Inflammatory macrophage (primary cell): Measurements from ENCODE around the gene EFCC1.
"Not testable (repeated sequence)": the region's sequence is repeated elsewhere in the genome, so short reads cannot be mapped to it uniquely, and the experiment has no call there.

Experiments
- DNase-seq, 2 donors: peaks; one replicate each; pipeline ENCODE4 v3.0.0-alpha.2; 2020 to 2022

Gene EFCC1

DNA sequence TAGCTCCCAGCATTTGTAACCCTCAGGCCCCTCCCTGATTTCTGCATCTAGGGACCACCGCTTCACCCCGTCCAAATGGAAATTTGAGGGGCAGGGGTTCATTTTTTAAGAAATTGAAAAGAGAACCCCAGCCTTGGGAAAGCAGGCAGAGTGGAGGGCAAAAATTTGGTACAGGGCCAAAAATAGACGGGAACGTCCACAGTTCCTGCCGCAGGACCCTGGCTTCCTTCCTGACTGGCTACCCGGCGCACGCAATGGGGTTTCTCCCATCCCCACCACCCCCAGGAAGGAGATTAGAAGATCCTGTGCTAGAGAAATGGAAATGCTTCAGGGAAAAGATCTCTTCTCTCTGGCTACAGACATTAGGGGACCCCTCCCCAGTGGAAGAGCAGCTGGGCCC lies 80.4 kb downstream of the EFCC1 start:
- DNase-seq: no peak

DNA sequence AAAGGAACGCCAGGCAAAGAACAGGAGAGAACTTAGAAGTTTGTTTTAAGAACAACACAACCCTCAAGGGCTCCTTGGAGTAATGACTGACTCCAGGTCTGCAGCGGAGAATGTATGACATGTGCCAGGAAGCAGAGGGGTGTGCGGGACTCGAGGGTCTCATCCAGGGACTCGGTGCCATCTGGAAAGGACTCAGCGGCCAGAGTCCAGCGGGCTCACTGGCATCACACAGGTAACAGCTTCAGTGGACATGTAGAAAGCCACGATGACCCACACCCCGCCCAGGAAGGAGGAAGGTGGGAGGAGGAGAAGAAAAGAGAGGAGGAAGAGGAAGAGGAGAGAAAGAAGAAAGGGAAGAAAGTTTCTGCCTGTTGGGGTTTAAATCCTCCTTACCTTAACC lies 80.9 kb downstream of the EFCC1 start:
- no peak for DNase-seq

DNA sequence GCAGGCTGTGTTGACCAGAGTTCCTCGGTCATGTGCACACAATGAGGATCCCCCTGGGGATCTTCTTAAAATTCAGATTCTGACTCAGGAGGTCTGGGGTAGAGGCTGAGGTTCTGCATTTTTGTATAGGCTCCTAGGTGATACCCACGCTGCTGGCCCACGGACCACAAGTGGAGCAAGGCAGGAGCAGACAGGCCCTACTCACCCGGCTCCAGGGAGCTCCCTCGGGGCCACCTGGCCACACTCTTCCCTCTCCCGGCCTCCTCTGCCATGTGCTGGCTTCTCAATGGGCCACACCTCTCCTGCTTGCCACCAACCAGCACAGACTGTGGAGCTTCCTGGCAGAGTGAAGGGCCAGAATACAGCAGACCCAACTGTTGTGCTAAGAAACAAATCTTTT lies 83.4 kb downstream of the EFCC1 start:
- no peak for DNase-seq

DNA sequence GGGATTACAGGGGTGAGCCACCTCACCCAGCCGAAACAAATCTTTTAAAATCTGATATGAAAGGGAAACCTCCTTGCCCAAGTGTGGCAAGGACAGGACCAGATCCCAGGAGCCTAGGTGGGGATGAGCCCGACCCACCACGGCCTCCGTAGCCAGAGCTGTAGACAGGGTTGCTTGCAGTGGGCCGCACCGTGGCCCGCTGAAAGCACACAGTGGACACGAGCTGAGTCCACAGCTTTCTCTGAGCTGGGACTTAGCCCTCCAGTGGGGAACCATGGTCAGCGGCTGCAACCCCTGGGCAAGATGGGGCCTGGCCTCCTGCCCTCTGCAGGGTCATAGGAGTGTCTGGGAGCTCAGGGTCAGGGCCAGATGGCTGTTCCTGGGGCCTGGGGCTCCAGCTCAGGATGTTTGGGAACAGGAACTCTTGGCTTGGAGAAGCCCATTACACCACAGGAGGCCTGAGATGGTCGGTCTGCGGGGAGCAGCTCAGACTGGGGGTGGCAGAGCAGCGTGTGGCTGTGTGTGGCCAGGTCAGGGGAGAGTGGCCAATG lies 84.1 kb downstream of the EFCC1 start:
- no peak for DNase-seq

DNA sequence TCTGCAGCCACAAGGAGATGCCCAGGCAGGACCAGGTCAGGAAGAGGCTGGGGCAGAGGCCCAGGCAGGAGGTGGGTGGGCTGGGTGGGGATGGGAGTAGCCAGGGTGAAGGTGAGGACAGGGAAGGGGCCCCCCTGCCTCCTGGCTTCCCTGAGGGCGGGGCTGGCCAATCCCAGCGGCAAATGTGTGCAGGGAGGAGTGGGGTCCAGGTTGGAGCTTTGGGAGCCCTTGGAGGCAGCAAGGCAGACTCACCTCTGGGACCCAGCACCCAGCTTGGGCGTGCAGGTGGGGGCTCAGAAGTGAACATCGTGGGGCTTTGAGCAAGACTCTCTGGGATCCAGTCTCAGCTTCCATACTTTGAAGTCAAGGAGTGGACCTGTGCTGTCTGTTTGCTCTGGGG lies 84.7 kb downstream of the EFCC1 start:
- DNase-seq: no peak

DNA sequence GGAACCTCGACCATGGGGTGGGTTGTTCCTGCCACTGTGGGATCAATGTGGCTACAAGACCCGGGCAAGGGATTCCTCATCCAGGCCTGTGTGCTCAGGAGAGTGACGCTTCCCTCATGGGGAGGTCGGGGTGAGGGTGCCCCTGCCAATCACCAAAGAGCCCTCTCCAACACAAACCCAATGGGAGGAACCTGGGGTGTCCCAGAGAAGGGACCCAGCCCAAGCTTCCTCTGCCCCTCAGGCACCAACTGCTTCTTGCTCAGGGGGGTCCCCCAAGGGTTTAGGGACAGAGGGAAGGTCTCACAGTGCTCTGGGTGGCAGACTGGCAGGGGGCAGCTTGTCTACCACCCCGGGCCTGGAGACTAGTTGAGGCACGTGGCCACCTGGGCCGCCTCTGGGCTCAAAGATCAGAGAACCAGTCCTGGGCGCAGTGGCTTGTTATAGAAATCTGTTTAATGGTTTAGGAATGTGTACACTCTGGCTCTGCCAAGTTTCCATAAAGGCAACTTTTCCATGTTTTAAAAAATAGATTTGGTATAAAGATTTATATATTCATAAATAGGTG lies 86.1 kb downstream of the EFCC1 start:
- no peak for DNase-seq

DNA sequence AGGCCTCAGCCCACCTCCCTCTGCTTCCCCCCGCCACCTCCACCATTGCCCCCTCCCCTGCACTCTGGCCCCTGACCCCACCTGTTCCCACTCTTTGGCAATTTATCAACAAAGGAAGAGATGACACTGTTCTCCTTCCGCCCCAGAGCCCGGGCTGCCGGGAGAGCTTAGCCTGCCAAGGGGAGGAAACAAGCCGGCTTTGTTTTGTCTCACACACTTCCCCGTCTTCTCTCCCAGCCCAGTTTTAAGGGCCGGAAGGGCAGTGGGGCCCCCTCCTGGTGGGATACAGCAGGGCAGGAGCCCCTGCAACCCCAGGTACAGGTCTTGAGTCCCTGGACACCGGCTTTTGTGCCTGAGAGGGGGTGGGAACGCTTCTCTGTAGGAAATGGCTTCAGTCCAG lies 86.8 kb downstream of the EFCC1 start:
- DNase-seq: not testable (repeated sequence)

DNA sequence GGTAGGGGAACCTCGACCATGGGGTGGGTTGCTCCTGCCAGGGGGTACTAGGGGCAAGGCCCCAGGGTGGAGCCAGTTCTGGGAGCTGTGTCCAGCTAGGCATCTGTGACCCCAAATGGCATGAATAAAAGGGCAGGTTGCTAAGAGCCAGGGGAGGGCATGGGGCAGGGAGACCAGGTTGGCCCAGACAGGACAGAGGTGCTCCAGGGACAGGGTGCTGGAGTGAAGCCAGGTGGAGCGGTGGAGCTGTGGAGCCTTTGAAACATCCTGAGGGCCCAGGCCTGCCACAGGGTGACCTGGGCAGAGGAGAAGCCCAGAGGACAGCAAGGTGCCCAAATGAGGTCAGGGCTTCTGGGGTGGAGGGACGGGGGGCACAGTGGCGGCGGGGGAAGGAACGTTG lies 87.2 kb downstream of the EFCC1 start:
- not testable (repeated sequence) for DNase-seq
